Measurements from ENCODE around the gene GABBR2. TPM values are rescaled to one million over a fixed set of nuclear protein-coding genes. Genes with fewer than 3 reads are reported as not detected.
A peak's percentile ranks its signal among the peaks of the same experiment; 100 is the strongest.

GABBR2 gene
- total and polyA plus RNA-seq, 9 of the 15 experiments (the other 6 are each of a cell fraction or from before 2014, with no cell fraction given) = 0.15 to 1.9 (median 0.32) TPM

DNA sequence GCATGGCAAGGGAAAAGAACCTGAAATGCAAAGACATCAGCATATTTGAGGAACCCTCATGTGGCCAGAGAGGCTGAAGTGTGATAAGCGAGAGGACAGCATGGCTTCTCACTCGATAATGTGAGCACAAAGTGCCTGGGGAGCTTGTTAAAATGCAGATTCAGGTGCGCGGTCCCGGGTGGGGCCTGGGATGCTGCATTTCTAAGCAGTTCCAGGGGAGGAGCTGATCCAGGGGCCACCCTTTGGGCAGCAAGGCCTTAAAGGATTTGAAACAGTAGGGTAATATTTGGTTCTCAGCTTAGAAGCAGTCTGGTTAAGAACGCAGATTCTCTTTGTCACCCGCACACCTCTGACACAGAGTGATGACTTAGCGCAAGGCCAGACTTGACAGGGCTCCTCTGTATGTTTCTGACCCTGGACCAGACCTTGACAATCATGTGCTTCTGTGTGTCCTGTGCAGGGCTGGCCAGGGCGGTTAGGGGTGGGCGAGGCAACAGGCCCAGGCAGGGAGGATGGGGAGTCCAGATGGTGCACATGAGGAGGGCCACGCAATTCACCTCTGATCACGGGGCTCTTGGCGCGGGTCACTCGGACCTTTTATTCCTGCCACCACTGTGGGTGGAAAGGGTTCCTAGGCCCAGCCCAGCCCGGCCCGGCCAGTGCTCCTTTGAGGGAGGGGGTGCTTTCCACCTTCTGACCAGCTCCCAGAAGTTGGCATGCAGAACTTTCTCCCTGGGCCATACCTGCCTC lies 390.5 kb downstream of the GABBR2 start:
- Histone ChIP-seq H2AFZ (ENCODE audit: low read depth, low read length) (peak overlapping the region; percentile 60), H3K79me2 (ENCODE audit: control insufficient read depth, insufficient read depth, low read length) (no peaks in the 10 kb centered on the region), H3K27me3 (ENCODE audit: control insufficient read depth in 2 of 2, insufficient read depth in 2 of 2, low read length in 2 of 2) (no peaks in the 10 kb centered on the region), H3K4me1 (replicated peaks in 1 of 2; ENCODE audit: control insufficient read depth in 2 of 2, insufficient read depth in 2 of 2, low read length in 2 of 2) (peaks cover 53 to 54% of the 10 kb centered on the region in 2 experiments), H3K9ac (ENCODE audit: insufficient read depth in 1 of 2, low read depth in 2 of 2, low read length in 2 of 2) (peak overlapping the region in 1 of 2 experiments; percentile 14; a peak in 1 of 4 replicates), H3K4me2 (ENCODE audit: insufficient read depth, low read length) (no peak overlapping the region), H3K36me3 (ENCODE audit: control insufficient read depth, insufficient read depth, low read length) (no peaks in the 10 kb centered on the region), H3K9me1 (ENCODE audit: control insufficient read depth, insufficient read depth, low read length) (no peaks in the 10 kb centered on the region), H3K9me3 (replicated peaks; ENCODE audit: control insufficient read depth, insufficient read depth, low read depth, low read length) (no peaks in the 10 kb centered on the region), H3K4me3 (no peak overlapping the region), H3K27ac (ENCODE audit: extremely low read depth, low read depth, low read length) (no peak overlapping the region), H4K20me1 (replicated peaks; ENCODE audit: control insufficient read depth, insufficient read depth, low read length) (no peaks in the 10 kb centered on the region)
- POLR2A ChIA-PET = interaction anchor here (0.6 kb wide), 2 partner anchors 10 to 223 kb away, joined by 3 to 4 read pairs; no protein-coding TSS in a partner anchor
- intact Hi-C loops (cut with micrococcal nuclease) = loop anchor here (2.0 to 10.0 kb wide), 4 partner anchors 57 to 257 kb away; no protein-coding TSS in a partner anchor
- DNase-seq (ENCODE audit: extremely low read depth in 1 of 4, low spot score in 3 of 4) (peak in 1 of 4 experiments; percentile 37), FAIRE-seq (no peak), ATAC-seq (peak; percentile 9; the same call in 1 of the 3 replicates)
- WGBS (ENCODE audit: insufficient coverage, low coverage, missing lambda C conversion rate) = 82% methylated on average over 17 of the region's 17 CpGs
- in situ Hi-C loops (cut with MboI) = loop anchor here (10.0 to 25.0 kb wide), 2 partner anchors 219 to 457 kb away; no protein-coding TSS in a partner anchor
- no TSS peak for BruUV-seq (replicated peaks)
- CTCF ChIA-PET (ENCODE audit: low intra/inter-chr PET ratio) = no interaction called here
- 0 out of 2 replicates have a peak, but pooled peaks have one; percentile 4 for TF ChIP-seq C11orf30 (IDR thresholded peaks at IDR 0.05; ENCODE audit: low read depth)
- no peak for TF ChIP-seq SMAD4 (CRISPR knock-in tag; conservative IDR thresholded peaks at IDR 0.05)
- peak; percentile 22; the same call in 1 of the 2 replicates for TF ChIP-seq MGA (IDR thresholded peaks at IDR 0.05)
- TF ChIP-seq MYBL2 (IDR thresholded peaks at IDR 0.05; ENCODE audit: low read depth) = no peak
- TF ChIP-seq MYBL2 (CRISPR knock-in tag; IDR thresholded peaks at IDR 0.05; ENCODE audit: borderline replicate concordance) = no peak

Measured in K562 (cell line).